Tibial artery (tissue), 4 donors: ENCODE results near the gene ZNF462.

ENCODE experiments used
- DNase-seq, 2 donors: peaks; one replicate each; pipeline ENCODE4 v3.0.0-alpha.2; 2019
- H3K27ac ChIP-seq, 2 donors: fragments of 200-600 bp; sonication (generic) in 1 of 2; 1 replicate in 1 of 2; 2 replicates in 1 of 2; pipeline ENCODE4 v1.5.1; 2018 to 2019; ENCODE audit warnings: mild to moderate bottlenecking in 1 of 2
- H3K27me3 ChIP-seq, 2 donors: fragments of 200-600 bp; sonication (generic) in 1 of 2; one replicate each; pipeline versions ENCODE4 v1.5.1 to v1.6.0; 2016 to 2019
- H3K36me3 ChIP-seq, 3 donors: fragments of 200-600 bp; sonication (generic) in 2 of 3; one replicate each; pipeline ENCODE4 v1.5.1; 2016 to 2019; ENCODE audit warnings: mild to moderate bottlenecking in 2 of 3
- H3K4me1 ChIP-seq, 4 donors: fragments of 200-600 bp; sonication (generic) in 2 of 4; 1 replicate in 3 of 4; 2 replicates in 1 of 4; pipeline ENCODE4 v1.5.1; 2016 to 2019
- H3K4me3 ChIP-seq, 2 donors: fragments of 200-600 bp; sonication (generic) in 1 of 2; 1 replicate in 1 of 2; 2 replicates in 1 of 2; pipeline ENCODE4 v1.5.1; 2018 to 2019; ENCODE audit warnings: mild to moderate bottlenecking in 2 of 2
- H3K9me3 ChIP-seq, 3 donors: fragments of 200-600 bp; sonication (generic) in 1 of 3; one replicate each; pipeline ENCODE4 v1.5.1; 2016 to 2019
- intact Hi-C: fragments of 100-400 bp; cut with DNase I; formaldehyde crosslinking; loops from one replicate; pipeline ENCODE4 v1.15.0; 2023; ENCODE audit warnings: low total_unique reads
- TF ChIP-seq, protein P1 (sequence below), 2 experiments: fragments of 200-600 bp in 1 of 2; fragments of 450-650 bp in 1 of 2; IDR thresholded peaks; one replicate each; pipeline ENCODE4 v1.5.1; 2017 to 2019; ENCODE audit warnings: antibody characterized with exemption in 2 of 2, mild to moderate bottlenecking in 1 of 2, moderate library complexity in 1 of 2

The ZNF462 gene

DNA sequence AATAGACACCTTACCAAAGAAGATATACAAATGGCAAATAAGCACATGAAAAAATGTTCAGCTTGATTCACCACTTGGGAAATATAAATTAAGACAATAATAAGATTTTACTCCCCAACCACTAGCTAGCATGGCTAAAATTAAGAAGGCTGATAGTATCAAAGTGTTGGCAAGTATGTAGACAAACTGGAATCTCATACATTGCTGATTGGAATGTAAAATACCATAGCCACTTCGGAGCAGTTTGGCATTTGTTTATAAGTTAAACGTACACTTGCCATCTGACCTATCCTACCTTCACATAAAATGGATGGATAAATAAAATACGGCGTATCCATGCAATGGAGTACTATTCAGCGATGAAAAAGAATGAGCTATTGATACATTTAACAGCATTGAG lies 129.2 kb downstream of the ZNF462 start:
- intact Hi-C loops, result no loop called here
- no peaks in the 10 kb centered on the region for H3K4me1 ChIP-seq
- TF ChIP-seq, protein P1, sequence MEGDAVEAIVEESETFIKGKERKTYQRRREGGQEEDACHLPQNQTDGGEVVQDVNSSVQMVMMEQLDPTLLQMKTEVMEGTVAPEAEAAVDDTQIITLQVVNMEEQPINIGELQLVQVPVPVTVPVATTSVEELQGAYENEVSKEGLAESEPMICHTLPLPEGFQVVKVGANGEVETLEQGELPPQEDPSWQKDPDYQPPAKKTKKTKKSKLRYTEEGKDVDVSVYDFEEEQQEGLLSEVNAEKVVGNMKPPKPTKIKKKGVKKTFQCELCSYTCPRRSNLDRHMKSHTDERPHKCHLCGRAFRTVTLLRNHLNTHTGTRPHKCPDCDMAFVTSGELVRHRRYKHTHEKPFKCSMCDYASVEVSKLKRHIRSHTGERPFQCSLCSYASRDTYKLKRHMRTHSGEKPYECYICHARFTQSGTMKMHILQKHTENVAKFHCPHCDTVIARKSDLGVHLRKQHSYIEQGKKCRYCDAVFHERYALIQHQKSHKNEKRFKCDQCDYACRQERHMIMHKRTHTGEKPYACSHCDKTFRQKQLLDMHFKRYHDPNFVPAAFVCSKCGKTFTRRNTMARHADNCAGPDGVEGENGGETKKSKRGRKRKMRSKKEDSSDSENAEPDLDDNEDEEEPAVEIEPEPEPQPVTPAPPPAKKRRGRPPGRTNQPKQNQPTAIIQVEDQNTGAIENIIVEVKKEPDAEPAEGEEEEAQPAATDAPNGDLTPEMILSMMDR (IDR thresholded peaks at IDR 0.05), result no peak
- H3K27me3 ChIP-seq, result no peaks in the 10 kb centered on the region
- H3K4me3 ChIP-seq, result no peak overlapping the region
- peaks cover 0 to 19% (median 8%) of the 10 kb centered on the region in 3 donors for H3K36me3 ChIP-seq
- H3K27ac ChIP-seq, result no peak overlapping the region
- H3K9me3 ChIP-seq, result no peaks in the 10 kb centered on the region
- no peak for DNase-seq

DNA sequence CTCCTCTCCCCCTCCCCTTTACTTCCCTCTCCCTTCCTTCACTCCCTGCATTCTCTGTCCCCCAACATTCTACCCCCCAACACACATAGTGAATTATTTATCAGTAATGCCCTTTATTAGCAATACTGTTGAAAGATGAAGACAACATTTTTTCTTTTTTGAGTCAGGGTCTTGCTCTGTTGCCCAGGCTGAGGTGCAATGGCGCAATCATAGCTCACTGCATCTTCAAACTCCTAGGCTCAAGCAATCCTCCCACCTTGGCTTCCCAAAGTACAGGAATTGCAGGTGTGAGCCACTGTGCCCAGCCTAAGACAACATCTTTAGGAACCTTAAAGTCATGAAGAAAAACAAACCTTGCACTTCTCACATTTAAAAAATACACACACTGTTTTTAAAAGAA lies 130.6 kb downstream of the ZNF462 start:
- H3K27ac ChIP-seq, result no peak overlapping the region
- TF ChIP-seq, protein P1 (IDR thresholded peaks at IDR 0.05), result no peak
- intact Hi-C loops, result no loop called here

DNA sequence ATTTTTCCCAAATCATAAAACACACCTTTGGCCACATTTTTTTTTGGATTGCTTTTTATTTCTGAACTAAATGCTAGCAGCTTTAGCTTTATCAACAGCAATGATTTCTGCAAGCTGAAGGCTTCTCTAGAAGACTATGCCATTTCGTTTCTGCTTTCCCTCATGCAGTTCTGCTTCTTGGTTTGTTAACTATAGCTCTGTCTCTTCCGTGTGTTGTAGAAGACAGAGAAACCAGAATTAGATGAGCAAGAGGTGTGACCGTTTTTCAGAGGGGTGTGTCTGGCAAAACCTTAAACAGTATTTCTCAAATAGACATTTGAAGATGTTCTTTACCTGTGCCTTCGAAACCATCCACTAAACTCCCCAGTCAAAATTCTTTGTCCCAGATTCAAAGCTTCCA lies 131.5 kb downstream of the ZNF462 start:
- Histone ChIP-seq H3K9me3 (no peaks in the 10 kb centered on the region), H3K27me3 (no peaks in the 10 kb centered on the region), H3K36me3 (peaks cover 0 to 3% (median 0%) of the 10 kb centered on the region in 3 donors), H3K4me3 (no peak overlapping the region), H3K27ac (no peak overlapping the region), H3K4me1 (no peaks in the 10 kb centered on the region)
- intact Hi-C loops, result no loop called here
- no peak for DNase-seq
- TF ChIP-seq, protein P1 (IDR thresholded peaks at IDR 0.05), result no peak

More for the DNA sequence above, 130.6 kb downstream of the ZNF462 start:
- Histone ChIP-seq H3K4me1 (no peaks in the 10 kb centered on the region), H3K4me3 (no peak overlapping the region), H3K27me3 (no peaks in the 10 kb centered on the region), H3K9me3 (no peaks in the 10 kb centered on the region), H3K36me3 (peaks cover 0 to 12% (median under 1%) of the 10 kb centered on the region in 3 donors)
- no peak for DNase-seq

DNA sequence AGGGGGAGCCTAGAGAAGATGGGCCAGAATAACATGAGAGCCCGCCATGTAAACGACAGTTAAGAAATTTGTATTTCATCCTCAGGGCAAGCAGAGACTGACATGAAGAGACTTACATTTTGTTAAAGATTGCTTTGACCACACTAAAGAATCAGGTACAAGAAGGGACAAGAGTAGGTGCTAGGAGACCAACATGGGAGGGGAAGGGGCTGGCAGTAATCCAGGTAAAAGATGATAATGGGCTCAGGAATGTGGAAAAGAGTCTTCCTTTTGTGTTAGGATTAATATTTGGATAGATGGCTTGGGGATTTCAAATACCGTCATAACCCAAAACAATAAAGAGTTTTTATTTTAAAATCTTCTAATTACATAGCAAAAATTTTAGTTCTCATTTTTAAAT lies 137.3 kb downstream of the ZNF462 start:
- Histone ChIP-seq H3K9me3 (no peaks in the 10 kb centered on the region), H3K36me3 (peaks cover 0 to 12% (median 0%) of the 10 kb centered on the region in 3 donors)

DNA sequence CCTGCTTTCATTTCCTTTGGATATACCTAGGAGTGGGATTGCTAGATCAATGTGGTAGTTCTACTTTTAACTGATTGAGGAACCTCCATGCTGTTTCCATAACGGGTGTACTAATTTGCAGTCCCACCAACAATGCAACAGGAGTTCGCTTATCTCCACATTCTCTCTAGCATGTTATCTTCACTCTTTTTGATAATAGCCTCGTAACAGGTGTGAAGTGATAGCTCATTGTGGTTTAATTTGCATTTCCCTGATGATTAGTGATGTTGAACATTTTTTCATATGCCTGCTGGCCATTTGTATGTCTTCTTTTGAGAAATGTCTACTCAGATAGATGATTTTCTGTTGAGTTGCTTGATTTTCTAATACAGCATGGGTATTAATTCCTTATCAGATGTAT lies 142.2 kb downstream of the ZNF462 start:
- intact Hi-C loops, result no loop called here
- Histone ChIP-seq H3K4me3 (no peak overlapping the region), H3K27me3 (no peaks in the 10 kb centered on the region), H3K9me3 (no peaks in the 10 kb centered on the region), H3K36me3 (peaks cover 0 to 38% (median 19%) of the 10 kb centered on the region in 3 donors), H3K27ac (no peak overlapping the region), H3K4me1 (no peaks in the 10 kb centered on the region)
- no peak for DNase-seq
- TF ChIP-seq, protein P1 (IDR thresholded peaks at IDR 0.05), result no peak

More for the DNA sequence above, 137.3 kb downstream of the ZNF462 start:
- TF ChIP-seq, protein P1 (IDR thresholded peaks at IDR 0.05), result no peak
- H3K27me3 ChIP-seq, result no peaks in the 10 kb centered on the region
- intact Hi-C loops, result no loop called here
- H3K4me3 ChIP-seq, result no peak overlapping the region
- H3K4me1 ChIP-seq, result no peaks in the 10 kb centered on the region
- H3K27ac ChIP-seq, result no peak overlapping the region
- DNase-seq, result no peak

DNA sequence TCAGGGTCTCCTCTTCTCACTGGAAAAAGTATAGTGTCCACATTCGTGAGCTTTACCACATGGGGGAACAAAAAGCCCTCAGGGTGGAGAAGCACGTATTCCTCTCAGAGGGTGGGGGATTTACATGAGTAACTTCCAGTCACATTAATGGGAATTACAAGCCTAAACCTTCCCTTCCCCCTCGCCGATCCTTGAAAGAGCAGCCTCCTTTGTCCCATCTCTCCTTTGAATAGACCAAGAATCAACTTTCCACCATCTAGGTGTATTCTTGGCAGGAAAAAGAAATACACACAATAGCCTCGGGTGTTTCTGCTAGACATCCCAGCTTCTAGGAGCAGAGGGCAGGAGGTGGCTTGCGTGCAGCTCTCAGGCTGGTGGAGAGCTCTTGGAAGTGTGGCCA lies 144.4 kb downstream of the ZNF462 start:
- Histone ChIP-seq H3K9me3 (peaks cover 0 to 4% (median 0%) of the 10 kb centered on the region in 3 donors), H3K27ac (no peak overlapping the region), H3K4me1 (no peaks in the 10 kb centered on the region), H3K36me3 (peaks cover 4 to 51% (median 34%) of the 10 kb centered on the region in 3 donors), H3K27me3 (no peaks in the 10 kb centered on the region), H3K4me3 (no peak overlapping the region)
- DNase-seq, result no peak
- TF ChIP-seq, protein P1 (IDR thresholded peaks at IDR 0.05), result no peak
- intact Hi-C loops, result no loop called here
